GM12872 (cell line): ENCODE results near the gene ACTR3C.

Source experiments
- CTCF ChIP-seq: IDR thresholded peaks from 3 replicates; pipeline ENCODE4 v1.5.1; 2011; ENCODE audit warnings: low read depth, mild to moderate bottlenecking, low read length, moderate library complexity; ENCODE audit not compliant: insufficient read depth

ACTR3C gene

GRCh38 chr7:150330211-150330885 is 7.0 kb upstream of the ACTR3C start:
- no peak for TF ChIP-seq CTCF

GRCh38 chr7:150329331-150330120 is 6.2 kb upstream of the ACTR3C start:
- TF ChIP-seq CTCF, result no peak

- no peak for TF ChIP-seq CTCF
These were observed 4.0 kb upstream of the ACTR3C start for GRCh38 chr7:150327308-150327707.

GRCh38 chr7:150326657-150327268 is 3.4 kb upstream of the ACTR3C start:
- TF ChIP-seq CTCF, result no peak

- no peak for TF ChIP-seq CTCF
These were observed 2.6 kb upstream of the ACTR3C start for GRCh38 chr7:150325901-150326300.

GRCh38 chr7:150325110-150325611 is 1.8 kb upstream of the ACTR3C start:
- no peak for TF ChIP-seq CTCF

GRCh38 chr7:150324373-150324961 is 1.1 kb upstream of the ACTR3C start:
- TF ChIP-seq CTCF, result no peak
